Panc1 (cell line): ENCODE results near the gene SLC16A3. TPM values are rescaled to one million over a fixed set of nuclear protein-coding genes. Genes with fewer than 3 reads are reported as not detected.
A peak's percentile ranks its signal among the peaks of the same experiment; 100 is the strongest.

Experiments used
- ATAC-seq: fragments of 200-7000 bp; cut with Tn5 transposase; 2 replicates; pipeline ENCODE4 v1.9.1; 2020; ENCODE audit warnings: mild to moderate bottlenecking, moderate library complexity
- BruUV-seq: library from RNA; stranded (reverse); fragments of 400-500 nt; replicated peaks from 2 replicates; lab custom pipeline; 2021; lab: Mats Ljungman, UMichigan
- CTCF ChIA-PET: fragments of 300-600 bp; sonication (Branson Sonifier 250); formaldehyde crosslinking; loops from one replicate; lab custom pipeline; 2022; ENCODE audit warnings: antibody characterized with exemption; lab: Charles Lee
- POLR2A ChIA-PET: fragments of 300-600 bp; sonication (Branson Sonifier 250); formaldehyde crosslinking; loops from one replicate; lab custom pipeline; 2022; ENCODE audit warnings: antibody characterized with exemption; lab: Charles Lee
- DNase-seq: peaks from one replicate; pipeline ENCODE4 v3.0.0-alpha.2; 2010; ENCODE audit warnings: low read depth, low spot score
- H3K27ac ChIP-seq: 2 replicates; pipeline ENCODE4 v1.5.1; 2011; ENCODE audit warnings: mild to moderate bottlenecking, low read length, inconsistent platforms
- H3K27me3 ChIP-seq: fragments of 200-500 bp; sonication (Bioruptor generic); 2 replicates; pipeline ENCODE4 v1.6.0; 2014; ENCODE audit warnings: low read length, inconsistent platforms; ENCODE audit not compliant: control insufficient read depth, insufficient read depth
- H3K36me3 ChIP-seq: fragments of 200-500 bp; sonication (Bioruptor generic); 2 replicates; pipeline ENCODE4 v1.5.1; 2014; ENCODE audit warnings: inconsistent platforms, mild to moderate bottlenecking, low read length, moderate library complexity; ENCODE audit not compliant: control insufficient read depth, insufficient read depth
- H3K4me1 ChIP-seq: 2 replicates; pipeline ENCODE4 v1.5.1; 2011; ENCODE audit warnings: inconsistent platforms, mild to moderate bottlenecking, low read length, moderate library complexity; ENCODE audit not compliant: control insufficient read depth, insufficient read depth
- H3K4me3 ChIP-seq, 2 experiments: 2 replicates each; pipeline ENCODE4 v1.5.1; 2011 to 2012; ENCODE audit warnings: low read depth in 2 of 2, low read length in 2 of 2, mild to moderate bottlenecking in 2 of 2, inconsistent platforms in 1 of 2, moderate library complexity in 1 of 2
- H3K9me3 ChIP-seq: fragments of 200-500 bp; sonication (Bioruptor generic); 2 replicates; pipeline ENCODE4 v1.5.1; 2014; ENCODE audit warnings: low read depth, mild to moderate bottlenecking, inconsistent platforms, low read length, moderate library complexity; ENCODE audit not compliant: control insufficient read depth, insufficient read depth
- CTCF ChIP-seq: fragments of 450-650 bp; IDR thresholded peaks from 2 replicates; pipeline ENCODE4 v1.5.1; 2017; ENCODE audit warnings: mild to moderate bottlenecking
- POLR2AphosphoS5 ChIP-seq: IDR thresholded peaks from 2 replicates; pipeline ENCODE4 v1.6.1; 2012; ENCODE audit warnings: mild to moderate bottlenecking, low read depth, low read length, moderate library complexity
- REST ChIP-seq, 2 experiments: IDR thresholded peaks; 2 replicates each; pipeline ENCODE4 v1.6.1; 2011 to 2012; ENCODE audit warnings: low read depth in 2 of 2, control low read depth in 1 of 2, low read length in 1 of 2, mild to moderate bottlenecking in 1 of 2, moderate library complexity in 1 of 2; ENCODE audit not compliant: insufficient read depth in 1 of 2
- SIN3A ChIP-seq: IDR thresholded peaks from 2 replicates; pipeline ENCODE4 v1.6.1; 2012; ENCODE audit warnings: low read depth, mild to moderate bottlenecking, low read length, moderate library complexity, borderline replicate concordance; ENCODE audit not compliant: insufficient read depth
- TCF7L2 ChIP-seq: IDR thresholded peaks from 2 replicates; pipeline ENCODE4 v1.6.1; 2011; ENCODE audit warnings: mild to moderate bottlenecking, low read depth, low read length, inconsistent platforms
- in situ Hi-C: cut with HindIII; loops from 2 replicates; pipeline ENCODE4 v1.10.0; 2016; ENCODE audit warnings: low sequenced_read_pairs, low pct_unique_long_range_greater_than_20kb
- intact Hi-C: fragments of 100-400 bp; cut with micrococcal nuclease; formaldehyde crosslinking; loops from one replicate; pipeline ENCODE4 v1.10.0; 2022; ENCODE audit not compliant: unreplicated experiment
- total RNA-seq: library from RNA; stranded (reverse); gene quantifications from one replicate; pipeline ENCODE4 v1.2.1, GENCODE V29; 2021; ENCODE audit not compliant: unreplicated experiment

The SLC16A3 gene
- total RNA-seq, 1 experiment from 2014 or later = 581 TPM

- H3K36me3 ChIP-seq = no peaks in the 10 kb centered on the region
- CTCF ChIA-PET = no interaction called here
Measured at GRCh38 chr17:82200743-82201497, 27.9 kb upstream of the SLC16A3 start.

GRCh38 chr17:82201498-82201910 lies 27.3 kb upstream of the SLC16A3 start:
- BruUV-seq = no TSS peak
- POLR2A ChIA-PET = interaction anchor here (0.6 kb wide), 1 partner anchor 14 kb away, joined by 3 read pairs; no protein-coding TSS in a partner anchor
- intact Hi-C loops = no loop called here

More at GRCh38 chr17:82200743-82201497, 27.9 kb upstream of the SLC16A3 start:
- Histone ChIP-seq H3K27ac (no peak overlapping the region), H3K4me1 (peaks cover 29% of the 10 kb centered on the region), H3K4me3 (no peak overlapping the region), H3K27me3 (no peaks in the 10 kb centered on the region), H3K9me3 (no peaks in the 10 kb centered on the region)
- in situ Hi-C loops (no loop called here), intact Hi-C loops (no loop called here)
- TF ChIP-seq SIN3A (no peak), REST (IDR thresholded peaks at IDR 0.05; ENCODE audit: insufficient read depth in 1 of 2, low read depth in 2 of 2, low read length in 1 of 2) (no peak), CTCF (no peak), POLR2AphosphoS5 (no peak), TCF7L2 (no peak)
- no TSS peak for BruUV-seq
- no peak for ATAC-seq
- POLR2A ChIA-PET = interaction anchor here (0.6 kb wide), 1 partner anchor 14 kb away, joined by 3 read pairs; no protein-coding TSS in a partner anchor
- DNase-seq = no peak

More at GRCh38 chr17:82201498-82201910, 27.3 kb upstream of the SLC16A3 start:
- Histone ChIP-seq H3K4me3 (no peak overlapping the region), H3K36me3 (no peaks in the 10 kb centered on the region), H3K27ac (0 out of 2 replicates have a peak overlapping the region, but pooled peaks have one; percentile 7), H3K9me3 (no peaks in the 10 kb centered on the region), H3K4me1 (peaks cover 35% of the 10 kb centered on the region), H3K27me3 (no peaks in the 10 kb centered on the region)
- in situ Hi-C loops = no loop called here
- DNase-seq (no peak), ATAC-seq (no peak)
- CTCF ChIA-PET = no interaction called here
- TF ChIP-seq POLR2AphosphoS5 = no peak
- no peak for TF ChIP-seq TCF7L2
- TF ChIP-seq REST (IDR thresholded peaks at IDR 0.05; ENCODE audit: insufficient read depth in 1 of 2, low read depth in 2 of 2, low read length in 1 of 2) = no peak
- no peak for TF ChIP-seq CTCF
- no peak for TF ChIP-seq SIN3A
